ENCODE results near the gene MRAP2. TPM values are rescaled to one million over a fixed set of nuclear protein-coding genes. Genes with fewer than 3 reads are reported as not detected.
"Not testable (repeated sequence)": the region's sequence is repeated elsewhere in the genome, so short reads cannot be mapped to it uniquely, and the experiment has no call there.

Gene MRAP2
- total and polyA plus RNA-seq, 11 donors: 0.12 to 0.28 (median 0.23) TPM; not detected in 6

- Histone ChIP-seq H3K4me3 (no peak overlapping the region), H3K9me3 (no peaks in the 10 kb centered on the region), H3K27ac (no peak overlapping the region), H3K36me3 (no peaks in the 10 kb centered on the region), H3K27me3 (peaks cover 0 to 3% (median 0%) of the 10 kb centered on the region in 9 donors), H3K4me1 (peaks cover 0 to 6% (median 0%) of the 10 kb centered on the region in 12 donors)
- no peak for TF ChIP-seq CTCF (IDR thresholded peaks at IDR 0.05)
- no peak for TF ChIP-seq POLR2A (IDR thresholded peaks at IDR 0.05)
- intact Hi-C loops (cut with DNase I): no loop called here
- ATAC-seq: peak in 1 of 4 donors; percentile 63
- DNase-seq: no peak
- 65 to 75% (median 72%) methylated on average over 3 of the region's 3 CpGs for WGBS, 4 donors
These were observed 28.2 kb downstream of the MRAP2 start for GRCh38 chr6:84061613-84062398.

- intact Hi-C loops (cut with DNase I): no loop called here
- Histone ChIP-seq H3K9me3 (no peaks in the 10 kb centered on the region), H3K36me3 (no peaks in the 10 kb centered on the region), H3K27ac (no peak overlapping the region), H3K4me1 (peaks cover 0 to 6% (median 0%) of the 10 kb centered on the region in 12 donors), H3K27me3 (peaks cover 0 to 3% (median 0%) of the 10 kb centered on the region in 9 donors), H3K4me3 (no peak overlapping the region)
- 57 to 72% (median 64%) methylated on average over 6 of the region's 6 CpGs for WGBS, 4 donors
- no peak for TF ChIP-seq CTCF (IDR thresholded peaks at IDR 0.05)
- no peak for TF ChIP-seq POLR2A (IDR thresholded peaks at IDR 0.05)
- ATAC-seq (no peak), DNase-seq (no peak)
These were observed 29.1 kb downstream of the MRAP2 start for GRCh38 chr6:84062519-84063154.

GRCh38 chr6:84065693-84066290 lies 32.2 kb downstream of the MRAP2 start:
- intact Hi-C loops (cut with DNase I): no loop called here
- no peak for ATAC-seq
- TF ChIP-seq POLR2A (IDR thresholded peaks at IDR 0.05) (no peak), CTCF (IDR thresholded peaks at IDR 0.05) (no peak)
- Histone ChIP-seq H3K27me3 (no peaks in the 10 kb centered on the region), H3K9me3 (peaks cover 0 to 7% (median 0%) of the 10 kb centered on the region in 12 donors), H3K4me1 (peaks cover 0 to 6% (median 0%) of the 10 kb centered on the region in 12 donors), H3K27ac (no peak overlapping the region), H3K36me3 (no peaks in the 10 kb centered on the region), H3K4me3 (no peak overlapping the region)
- 60 to 70% (median 65%) methylated on average over 2 of the region's 2 CpGs for WGBS, 4 donors
- DNase-seq: no peak

GRCh38 chr6:84066536-84066935 lies 33.0 kb downstream of the MRAP2 start:
- 62 to 74% (median 69%) methylated on average over 3 of the region's 3 CpGs for WGBS, 4 donors
- intact Hi-C loops (cut with DNase I): no loop called here

GRCh38 chr6:84068873-84069272 lies 35.3 kb downstream of the MRAP2 start:
- H3K27me3 ChIP-seq; H3K27ac ChIP-seq; ATAC-seq; H3K36me3 ChIP-seq; H3K4me1 ChIP-seq; intact Hi-C loops (cut with DNase I); DNase-seq; H3K4me3 ChIP-seq: not testable (repeated sequence)
- 82 to 86% (median 83%) methylated on average over 5 of the region's 5 CpGs for WGBS, 4 donors
- H3K9me3 ChIP-seq: peaks cover 0 to 14% (median 0%) of the 10 kb centered on the region in 12 donors

More at GRCh38 chr6:84066536-84066935, 33.0 kb downstream of the MRAP2 start:
- Histone ChIP-seq H3K27ac (no peak overlapping the region), H3K4me3 (no peak overlapping the region), H3K9me3 (peaks cover 0 to 10% (median 0%) of the 10 kb centered on the region in 12 donors), H3K36me3 (no peaks in the 10 kb centered on the region), H3K27me3 (no peaks in the 10 kb centered on the region), H3K4me1 (peaks cover 0 to 6% (median 0%) of the 10 kb centered on the region in 12 donors)
- TF ChIP-seq CTCF (IDR thresholded peaks at IDR 0.05): no peak
- no peak for TF ChIP-seq POLR2A (IDR thresholded peaks at IDR 0.05)
- DNase-seq (no peak), ATAC-seq (no peak)
